T-helper 2 cell treated with Interferon-gamma antibody and Interleukin-4, amounts not matched to agents 5 μg/mL and 100 μg/mL, for 36 hours (primary cell): Measurements from ENCODE around the gene GTPBP1.

Experiments
- DNase-seq: peaks from one replicate; pipeline ENCODE4 v3.0.0; 2021; ENCODE audit warnings: low spot score
- H3K27ac Mint-ChIP-seq: one replicate; pipeline ENCODE4 v1.8.0; 2021; ENCODE audit warnings: mild to moderate bottlenecking, mixed read lengths
- H3K27me3 Mint-ChIP-seq: one replicate; pipeline ENCODE4 v1.8.0; 2021; ENCODE audit warnings: low read depth, mixed read lengths
- H3K36me3 Mint-ChIP-seq: one replicate; pipeline ENCODE4 v1.8.0; 2021; ENCODE audit warnings: low read depth, mixed read lengths
- H3K4me1 Mint-ChIP-seq: one replicate; pipeline ENCODE4 v1.8.0; 2021; ENCODE audit warnings: low read depth, mixed read lengths
- H3K4me3 Mint-ChIP-seq: one replicate; pipeline ENCODE4 v1.8.0; 2022; ENCODE audit warnings: mild to moderate bottlenecking, moderate library complexity, mixed read lengths
- H3K9me3 Mint-ChIP-seq: one replicate; pipeline ENCODE4 v1.8.0; 2021; ENCODE audit warnings: mixed read lengths

GTPBP1 gene

GRCh38 chr22:38777087-38777671 lies 71.4 kb downstream of the GTPBP1 start:
- no peaks in the 10 kb centered on the region for H3K27me3 Mint-ChIP-seq
- peaks cover 3% of the 10 kb centered on the region for H3K4me1 Mint-ChIP-seq
- no peaks in the 10 kb centered on the region for H3K9me3 Mint-ChIP-seq
- no peak overlapping the region for H3K4me3 Mint-ChIP-seq
- no peak overlapping the region for H3K27ac Mint-ChIP-seq
- no peaks in the 10 kb centered on the region for H3K36me3 Mint-ChIP-seq
- DNase-seq = no peak

- Mint-ChIP-seq H3K36me3 (no peaks in the 10 kb centered on the region), H3K27me3 (no peaks in the 10 kb centered on the region), H3K9me3 (no peaks in the 10 kb centered on the region), H3K4me1 (peaks cover 1% of the 10 kb centered on the region), H3K27ac (no peak overlapping the region), H3K4me3 (no peak overlapping the region)
- DNase-seq = no peak
Measured at GRCh38 chr22:38781033-38781432, 75.3 kb downstream of the GTPBP1 start.

- no peak for DNase-seq
- H3K27ac Mint-ChIP-seq = no peak overlapping the region
- no peaks in the 10 kb centered on the region for H3K36me3 Mint-ChIP-seq
- H3K27me3 Mint-ChIP-seq = no peaks in the 10 kb centered on the region
- H3K4me3 Mint-ChIP-seq = no peak overlapping the region
- H3K9me3 Mint-ChIP-seq = no peaks in the 10 kb centered on the region
- peaks cover 1% of the 10 kb centered on the region for H3K4me1 Mint-ChIP-seq
Measured at GRCh38 chr22:38782402-38783094, 76.8 kb downstream of the GTPBP1 start.
